Stomach (tissue), 9 donors: ENCODE measurements around the gene GALNT17. TPM values are rescaled to one million over a fixed set of nuclear protein-coding genes. Genes with fewer than 3 reads are reported as not detected.

Experiments used
- DNase-seq, 2 donors: peaks; one replicate each; pipeline versions ENCODE4 v3.0.0 to v3.0.0-alpha.2; 2013 to 2019
- H3K27ac ChIP-seq, 5 donors: fragments of 200-600 bp in 4 of 5; sonication (generic) in 4 of 5; one replicate each; pipeline ENCODE4 v1.5.1; 2013 to 2019; ENCODE audit warnings: mild to moderate bottlenecking in 1 of 5, moderate library complexity in 1 of 5
- H3K27me3 ChIP-seq, 3 donors: fragments of 200-600 bp; sonication (generic); one replicate each; pipeline ENCODE4 v1.5.1; 2017 to 2019; ENCODE audit warnings: mixed run types in 1 of 3
- H3K36me3 ChIP-seq, 4 donors: fragments of 200-600 bp; sonication (generic); 1 replicate in 3 of 4; 2 replicates in 1 of 4; pipeline ENCODE4 v1.5.1; 2016 to 2019
- H3K4me1 ChIP-seq, 4 donors: fragments of 200-600 bp; sonication (generic); one replicate each; pipeline ENCODE4 v1.5.1; 2016 to 2019
- H3K4me3 ChIP-seq, 4 donors: fragments of 200-600 bp; sonication (generic) in 3 of 4; one replicate each; pipeline ENCODE4 v1.5.1; 2016 to 2019; ENCODE audit warnings: mild to moderate bottlenecking in 1 of 4
- H3K9me3 ChIP-seq, 4 donors: fragments of 200-600 bp; sonication (generic); one replicate each; pipeline ENCODE4 v1.5.1; 2016 to 2019
- EP300 ChIP-seq: sonication (generic); formaldehyde crosslinking; IDR thresholded peaks from one replicate; pipeline ENCODE4 v1.6.1; 2017; ENCODE audit warnings: antibody characterized with exemption
- POLR2A ChIP-seq, 4 donors: fragments of 450-650 bp; IDR thresholded peaks; one replicate each; pipeline ENCODE4 v1.6.1; 2016; ENCODE audit warnings: antibody characterized with exemption in 4 of 4, control low read depth in 2 of 4, mild to moderate bottlenecking in 1 of 4, moderate library complexity in 1 of 4
- POLR2AphosphoS5 ChIP-seq, 3 donors: sonication (generic); formaldehyde crosslinking; IDR thresholded peaks; one replicate each; pipeline ENCODE4 v1.6.1; 2016; ENCODE audit warnings: antibody characterized with exemption in 3 of 3
- WGBS, 5 donors: extraction: QIAGEN DNeasy Blood & Tissue Kit in 3 of 5; methylation state at CpG; one replicate each; pipeline versions ENCODE4 v1.1.5 to v1.1.7; 2013 to 2018; 5-methylcytosine and 5-hydroxymethylcytosine counted together
- intact Hi-C: fragments of 100-400 bp; cut with DNase I; formaldehyde crosslinking; loops from one replicate; pipeline ENCODE4 v1.15.1; 2023; ENCODE audit warnings: low total_unique reads
- polyA plus RNA-seq, 3 donors: library from polyadenylated mRNA; stranded (reverse); fragments of 200-250 nt; gene quantifications; one replicate each; pipeline ENCODE4 v1.2.3, GENCODE V29; 2013
- total RNA-seq, 5 donors: library from RNA; depleted of rRNA; stranded (reverse); fragments of >200 nt; gene quantifications; one replicate each; pipeline versions ENCODE4 v1.1.0 to v1.2.3, GENCODE V29; 2014 to 2016
- TF ChIP-seq, protein P1 (sequence below), 7 experiments: fragments of 450-650 bp in 4 of 7; fragments of 200-600 bp in 3 of 7; sonication (generic) in 3 of 7; IDR thresholded peaks; one replicate each; pipeline ENCODE4 v1.5.1; 2016 to 2019; ENCODE audit warnings: antibody characterized with exemption in 7 of 7, control low read depth in 2 of 7, mild to moderate bottlenecking in 1 of 7
- donor health status: healthy with polysubstance abuse.
- donor health status: Bipolar disorder and iron deficiency.
- donor health status: healthy.

GALNT17 gene
- total and polyA plus RNA-seq, 8 donors = 0.76 to 12.5 (median 1.6) TPM; not detected in 1

DNA sequence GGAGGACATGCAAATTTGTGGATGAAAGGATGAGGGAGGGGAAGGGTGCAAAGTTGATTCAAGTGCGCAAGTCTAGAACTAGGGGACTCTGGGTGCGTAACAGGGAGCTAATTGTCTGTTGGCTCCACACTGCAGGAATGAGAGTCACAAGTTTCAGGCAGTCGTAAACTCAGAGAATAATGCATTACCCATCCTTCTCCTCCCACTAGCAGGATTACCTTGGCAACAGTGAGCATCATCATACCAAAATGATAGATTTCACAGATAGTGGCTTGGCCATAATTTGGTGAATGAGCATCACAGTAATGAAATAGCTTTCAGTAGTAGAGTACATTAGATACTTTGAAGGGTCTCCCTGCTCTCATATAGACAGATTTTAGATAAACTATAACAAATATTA, 565.5 kb downstream of the GALNT17 start:
- intact Hi-C loops = no loop called here

DNA sequence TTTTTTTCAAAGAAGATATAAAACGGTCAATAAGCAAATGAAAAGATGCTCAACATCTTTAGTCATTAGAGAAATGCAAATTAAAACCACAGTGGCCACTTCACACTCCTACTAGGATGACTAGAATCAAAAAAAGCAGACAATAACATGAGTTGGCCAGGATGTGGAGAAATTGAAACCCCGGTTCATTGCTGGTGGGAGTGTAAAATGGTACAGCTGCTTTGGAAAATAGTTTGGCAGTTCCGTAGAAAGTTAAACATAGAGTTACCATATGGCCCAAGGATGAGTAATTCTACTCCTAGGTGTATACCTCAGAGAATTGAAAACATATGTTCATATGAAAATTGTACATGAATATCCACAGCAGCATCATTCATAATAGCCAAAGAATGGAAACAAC, 573.3 kb downstream of the GALNT17 start:
- no peak for DNase-seq
- H3K27me3 ChIP-seq = no peaks in the 10 kb centered on the region
- peaks cover 0 to 16% (median 9%) of the 10 kb centered on the region in 4 donors for H3K9me3 ChIP-seq
- TF ChIP-seq POLR2AphosphoS5 (IDR thresholded peaks at IDR 0.05) (no peak), POLR2A (IDR thresholded peaks at IDR 0.05) (no peak), EP300 (no peak)
- TF ChIP-seq, protein P1, sequence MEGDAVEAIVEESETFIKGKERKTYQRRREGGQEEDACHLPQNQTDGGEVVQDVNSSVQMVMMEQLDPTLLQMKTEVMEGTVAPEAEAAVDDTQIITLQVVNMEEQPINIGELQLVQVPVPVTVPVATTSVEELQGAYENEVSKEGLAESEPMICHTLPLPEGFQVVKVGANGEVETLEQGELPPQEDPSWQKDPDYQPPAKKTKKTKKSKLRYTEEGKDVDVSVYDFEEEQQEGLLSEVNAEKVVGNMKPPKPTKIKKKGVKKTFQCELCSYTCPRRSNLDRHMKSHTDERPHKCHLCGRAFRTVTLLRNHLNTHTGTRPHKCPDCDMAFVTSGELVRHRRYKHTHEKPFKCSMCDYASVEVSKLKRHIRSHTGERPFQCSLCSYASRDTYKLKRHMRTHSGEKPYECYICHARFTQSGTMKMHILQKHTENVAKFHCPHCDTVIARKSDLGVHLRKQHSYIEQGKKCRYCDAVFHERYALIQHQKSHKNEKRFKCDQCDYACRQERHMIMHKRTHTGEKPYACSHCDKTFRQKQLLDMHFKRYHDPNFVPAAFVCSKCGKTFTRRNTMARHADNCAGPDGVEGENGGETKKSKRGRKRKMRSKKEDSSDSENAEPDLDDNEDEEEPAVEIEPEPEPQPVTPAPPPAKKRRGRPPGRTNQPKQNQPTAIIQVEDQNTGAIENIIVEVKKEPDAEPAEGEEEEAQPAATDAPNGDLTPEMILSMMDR (IDR thresholded peaks at IDR 0.05) = no peak
- no peaks in the 10 kb centered on the region for H3K36me3 ChIP-seq
- H3K4me3 ChIP-seq = no peak overlapping the region
- no peaks in the 10 kb centered on the region for H3K4me1 ChIP-seq
- 59 to 73% (median 70%) methylated on average over 3 of the region's 3 CpGs for WGBS, 5 donors
- intact Hi-C loops = no loop called here
- H3K27ac ChIP-seq = no peak overlapping the region

More for the DNA sequence above, 565.5 kb downstream of the GALNT17 start:
- Histone ChIP-seq H3K4me1 (no peaks in the 10 kb centered on the region), H3K36me3 (no peaks in the 10 kb centered on the region), H3K27ac (no peak overlapping the region), H3K9me3 (peaks cover 0 to 4% (median 1%) of the 10 kb centered on the region in 4 donors), H3K27me3 (no peaks in the 10 kb centered on the region), H3K4me3 (no peak overlapping the region)
- TF ChIP-seq EP300 (no peak), POLR2A (IDR thresholded peaks at IDR 0.05) (no peak), POLR2AphosphoS5 (IDR thresholded peaks at IDR 0.05) (no peak)
- TF ChIP-seq, protein P1 (IDR thresholded peaks at IDR 0.05) = no peak
- WGBS, 5 donors = 91 to 96% (median 94%) methylated on average over 3 of the region's 3 CpGs
- no peak for DNase-seq

DNA sequence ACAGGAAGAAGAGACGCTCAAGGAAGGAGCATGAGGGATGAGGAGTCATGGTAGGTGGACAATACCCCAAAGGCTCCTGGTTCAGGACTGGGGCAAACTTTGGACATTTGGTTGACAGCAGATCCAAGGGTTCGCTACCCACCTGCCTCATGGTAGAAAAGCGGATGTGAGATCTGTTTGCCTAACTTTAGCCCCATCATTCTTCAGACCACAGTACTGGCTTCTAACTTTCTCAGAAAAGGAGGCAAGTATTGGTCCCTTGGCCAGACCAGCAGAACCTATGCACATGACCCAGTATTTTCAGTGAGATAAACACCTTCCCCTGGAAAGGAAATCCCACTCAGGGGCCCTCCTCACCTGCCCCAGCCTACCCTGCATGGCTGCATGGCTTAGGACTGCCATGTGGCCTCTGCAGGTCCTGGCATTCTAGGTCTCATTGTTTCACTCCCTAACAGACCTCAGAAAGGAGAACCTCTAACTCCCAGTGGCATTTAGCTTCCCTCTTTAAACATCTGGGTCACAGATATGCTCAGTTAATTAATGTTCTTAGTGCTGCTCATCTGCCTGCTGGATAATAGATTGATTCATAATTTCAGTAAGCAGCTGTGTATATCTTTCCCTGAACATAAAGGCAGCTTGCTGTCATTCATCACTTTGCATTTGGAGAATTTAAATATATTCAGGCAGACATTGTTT, 574.1 kb downstream of the GALNT17 start:
- no peak overlapping the region for H3K27ac ChIP-seq
- peaks cover 0 to 16% (median 9%) of the 10 kb centered on the region in 4 donors for H3K9me3 ChIP-seq
- no peak for DNase-seq
- no peaks in the 10 kb centered on the region for H3K4me1 ChIP-seq
- no peak for TF ChIP-seq POLR2A (IDR thresholded peaks at IDR 0.05)
- TF ChIP-seq, protein P1 (IDR thresholded peaks at IDR 0.05) = no peak
- no peak for TF ChIP-seq EP300
- no peak for TF ChIP-seq POLR2AphosphoS5 (IDR thresholded peaks at IDR 0.05)
- H3K27me3 ChIP-seq = no peaks in the 10 kb centered on the region
- H3K36me3 ChIP-seq = no peaks in the 10 kb centered on the region
- intact Hi-C loops = no loop called here
- H3K4me3 ChIP-seq = no peak overlapping the region
- 83 to 99% (median 95%) methylated on average over 3 of the region's 3 CpGs for WGBS, 5 donors

DNA sequence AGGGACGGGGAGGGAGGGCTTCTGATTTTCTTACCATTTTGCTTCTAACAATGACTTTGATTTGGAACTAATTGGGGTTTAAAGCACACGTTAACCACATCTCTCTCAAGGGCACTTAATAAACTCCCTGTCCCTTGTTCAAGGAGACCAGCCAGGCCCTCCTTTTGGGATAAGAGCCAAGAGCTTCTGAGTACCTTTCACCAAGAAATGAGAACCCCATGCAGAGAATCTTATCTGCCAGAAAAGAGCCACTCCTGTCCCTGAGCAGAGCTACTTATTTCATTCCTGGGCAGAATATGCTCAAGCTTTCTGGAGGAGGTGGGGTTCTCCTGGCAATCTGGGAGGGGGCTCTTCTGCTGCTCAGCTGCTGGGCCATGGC, 574.6 kb downstream of the GALNT17 start:
- no peak overlapping the region for H3K27ac ChIP-seq
- H3K27me3 ChIP-seq = no peaks in the 10 kb centered on the region
- peaks cover 0 to 16% (median 9%) of the 10 kb centered on the region in 4 donors for H3K9me3 ChIP-seq
- WGBS, 5 donors = 41 to 45% (median 45%) methylated on average over 2 of the region's 2 CpGs
- intact Hi-C loops = no loop called here
- no peak for TF ChIP-seq POLR2A (IDR thresholded peaks at IDR 0.05)
- H3K4me1 ChIP-seq = no peaks in the 10 kb centered on the region
- no peaks in the 10 kb centered on the region for H3K36me3 ChIP-seq
- H3K4me3 ChIP-seq = no peak overlapping the region
- no peak for DNase-seq

DNA sequence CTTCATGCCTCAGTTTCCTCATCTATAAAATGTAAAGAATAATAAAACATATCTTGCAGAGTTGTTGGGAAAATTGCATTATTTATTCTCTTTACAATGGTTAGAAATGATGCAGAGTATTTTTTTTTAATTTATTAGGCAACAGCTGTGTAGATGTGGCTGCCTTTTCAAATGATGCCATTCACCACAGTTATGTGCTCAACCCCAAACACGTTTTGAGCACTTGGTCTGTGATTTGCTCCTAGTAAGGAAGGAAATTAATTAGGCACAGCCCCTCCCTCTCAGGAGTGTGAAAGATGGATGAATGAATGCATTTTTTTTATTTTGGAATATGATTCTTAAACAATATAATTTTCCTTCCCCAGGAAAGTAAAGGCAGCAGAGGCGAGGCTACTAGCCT, 575.1 kb downstream of the GALNT17 start:
- H3K27ac ChIP-seq = no peak overlapping the region
- H3K27me3 ChIP-seq = no peaks in the 10 kb centered on the region
- H3K4me3 ChIP-seq = no peak overlapping the region
- H3K9me3 ChIP-seq = peaks cover 0 to 16% (median 9%) of the 10 kb centered on the region in 4 donors
- intact Hi-C loops = no loop called here
- TF ChIP-seq EP300 (no peak), POLR2A (IDR thresholded peaks at IDR 0.05) (no peak), POLR2AphosphoS5 (IDR thresholded peaks at IDR 0.05) (no peak)
- TF ChIP-seq, protein P1 (IDR thresholded peaks at IDR 0.05) = no peak
- no peaks in the 10 kb centered on the region for H3K36me3 ChIP-seq
- no peaks in the 10 kb centered on the region for H3K4me1 ChIP-seq
- 69 to 85% (median 80%) methylated on average over 2 of the region's 2 CpGs for WGBS, 5 donors
- DNase-seq = no peak
